Suprapubic skin (tissue), 4 donors: ENCODE measurements around the gene CDYL2. TPM values are rescaled to one million over a fixed set of nuclear protein-coding genes. Genes with fewer than 3 reads are reported as not detected.
"Not testable (repeated sequence)": the region's sequence is repeated elsewhere in the genome, so short reads cannot be mapped to it uniquely, and the experiment has no call there.

Experiments used
- DNase-seq, 2 donors: peaks; one replicate each; pipeline ENCODE4 v3.0.0-alpha.2; 2019; ENCODE audit warnings: low spot score in 2 of 2
- H3K27ac ChIP-seq: fragments of 200-600 bp; sonication (generic); one replicate; pipeline ENCODE4 v1.5.1; 2019
- H3K27me3 ChIP-seq: fragments of 200-600 bp; sonication (generic); one replicate; pipeline ENCODE4 v1.5.1; 2019
- H3K36me3 ChIP-seq: fragments of 200-600 bp; sonication (generic); one replicate; pipeline ENCODE4 v1.5.1; 2019
- H3K4me1 ChIP-seq: fragments of 200-600 bp; sonication (generic); one replicate; pipeline ENCODE4 v1.5.1; 2019
- H3K4me3 ChIP-seq: fragments of 200-600 bp; sonication (generic); one replicate; pipeline ENCODE4 v1.5.1; 2019; ENCODE audit warnings: mild to moderate bottlenecking
- H3K9me3 ChIP-seq: fragments of 200-600 bp; sonication (generic); one replicate; pipeline ENCODE4 v1.5.1; 2019
- CTCF ChIP-seq, 2 donors: fragments of 200-600 bp in 1 of 2; fragments of 450-650 bp in 1 of 2; sonication (generic) in 1 of 2; IDR thresholded peaks; one replicate each; pipeline ENCODE4 v1.5.1; 2016 to 2019; ENCODE audit warnings: antibody characterized with exemption in 2 of 2, mild to moderate bottlenecking in 1 of 2, moderate library complexity in 1 of 2
- EP300 ChIP-seq: sonication (generic); formaldehyde crosslinking; IDR thresholded peaks from one replicate; pipeline ENCODE4 v1.6.1; 2017; ENCODE audit warnings: antibody characterized with exemption
- POLR2A ChIP-seq, 2 donors: fragments of 450-650 bp; IDR thresholded peaks; one replicate each; pipeline ENCODE4 v1.6.1; 2017; ENCODE audit warnings: antibody characterized with exemption in 2 of 2, mild to moderate bottlenecking in 2 of 2, moderate library complexity in 2 of 2
- POLR2AphosphoS5 ChIP-seq, 3 donors: sonication (generic); formaldehyde crosslinking; IDR thresholded peaks; one replicate each; pipeline ENCODE4 v1.6.1; 2017; ENCODE audit warnings: antibody characterized with exemption in 3 of 3
- WGBS: methylation state at CpG from one replicate; pipeline ENCODE4 v1.1.5; 2018; 5-methylcytosine and 5-hydroxymethylcytosine counted together
- total RNA-seq, 4 donors: library from RNA; depleted of rRNA; stranded (reverse); fragments of >200 nt; gene quantifications; one replicate each; pipeline ENCODE4 v1.1.0, GENCODE V29; 2016

CDYL2 gene
- total RNA-seq, 4 donors from 2014 or later = 2.8 to 8.2 (median 3.9) TPM

- Histone ChIP-seq H3K36me3 (no peaks in the 10 kb centered on the region), H3K27me3 (no peaks in the 10 kb centered on the region), H3K27ac (no peak overlapping the region), H3K4me1 (no peaks in the 10 kb centered on the region), H3K9me3 (no peaks in the 10 kb centered on the region), H3K4me3 (no peak overlapping the region)
- no peak for TF ChIP-seq POLR2A (IDR thresholded peaks at IDR 0.05)
- TF ChIP-seq CTCF (IDR thresholded peaks at IDR 0.05) = no peak
- TF ChIP-seq POLR2AphosphoS5 (IDR thresholded peaks at IDR 0.05) = no peak
- no peak for TF ChIP-seq EP300
- 18% methylated on average over 2 of the region's 2 CpGs for WGBS
- no peak for DNase-seq
Measured at GRCh38 chr16:80733407-80733806, 71.0 kb downstream of the CDYL2 start.

- Histone ChIP-seq H3K9me3 (no peaks in the 10 kb centered on the region), H3K4me3 (no peak overlapping the region), H3K36me3 (no peaks in the 10 kb centered on the region), H3K27ac (no peak overlapping the region), H3K27me3 (no peaks in the 10 kb centered on the region), H3K4me1 (no peaks in the 10 kb centered on the region)
- no peak for DNase-seq
- TF ChIP-seq CTCF (IDR thresholded peaks at IDR 0.05) (no peak), POLR2A (IDR thresholded peaks at IDR 0.05) (no peak)
- WGBS = 88% methylated on average over 2 of the region's 2 CpGs
Measured at GRCh38 chr16:80731915-80732314, 72.5 kb downstream of the CDYL2 start.

GRCh38 chr16:80727066-80727763, 77.2 kb downstream of the CDYL2 start:
- not testable (repeated sequence) for H3K4me3 ChIP-seq, H3K4me1 ChIP-seq, H3K27ac ChIP-seq, H3K9me3 ChIP-seq, DNase-seq, H3K27me3 ChIP-seq, H3K36me3 ChIP-seq
- 95% methylated on average over 27 of the region's 29 CpGs for WGBS

- no peak for DNase-seq
- WGBS = 87% methylated on average over 9 of the region's 9 CpGs
Measured at GRCh38 chr16:80725566-80726162, 78.7 kb downstream of the CDYL2 start.

GRCh38 chr16:80723981-80724380, 80.4 kb downstream of the CDYL2 start:
- H3K27me3 ChIP-seq = no peaks in the 10 kb centered on the region

More at GRCh38 chr16:80725566-80726162, 78.7 kb downstream of the CDYL2 start:
- no peak overlapping the region for H3K27ac ChIP-seq
- H3K27me3 ChIP-seq = no peaks in the 10 kb centered on the region
- no peak overlapping the region for H3K4me3 ChIP-seq
- no peak for TF ChIP-seq CTCF (IDR thresholded peaks at IDR 0.05)
- no peak for TF ChIP-seq EP300
- no peak for TF ChIP-seq POLR2AphosphoS5 (IDR thresholded peaks at IDR 0.05)
- TF ChIP-seq POLR2A (IDR thresholded peaks at IDR 0.05) = no peak
- H3K36me3 ChIP-seq = no peaks in the 10 kb centered on the region
- no peaks in the 10 kb centered on the region for H3K9me3 ChIP-seq
- no peaks in the 10 kb centered on the region for H3K4me1 ChIP-seq

More at GRCh38 chr16:80723981-80724380, 80.4 kb downstream of the CDYL2 start:
- no peak overlapping the region for H3K4me3 ChIP-seq
- no peak for DNase-seq
- H3K27ac ChIP-seq = no peak overlapping the region
- no peaks in the 10 kb centered on the region for H3K4me1 ChIP-seq
- TF ChIP-seq EP300 (no peak), POLR2A (IDR thresholded peaks at IDR 0.05) (no peak), POLR2AphosphoS5 (IDR thresholded peaks at IDR 0.05) (no peak), CTCF (IDR thresholded peaks at IDR 0.05) (no peak)
- no peaks in the 10 kb centered on the region for H3K36me3 ChIP-seq
- H3K9me3 ChIP-seq = no peaks in the 10 kb centered on the region
